GM18517 (cell line): ENCODE measurements around the gene SPATA45.

Source experiments
- ATAC-seq: cut with Tn5 transposase; IDR thresholded peaks from one replicate; pipeline ENCODE4 v1.9.1; 2021; ENCODE audit warnings: mild to moderate bottlenecking, moderate library complexity; ENCODE audit not compliant: unreplicated experiment

Gene SPATA45

GRCh38 chr1:212782422-212783154 is 64.9 kb downstream of the SPATA45 start:
- no peak for ATAC-seq

- no peak for ATAC-seq
These were observed 66.2 kb downstream of the SPATA45 start for GRCh38 chr1:212781225-212781624.

- ATAC-seq = no peak
These were observed 66.7 kb downstream of the SPATA45 start for GRCh38 chr1:212780759-212781158.
